ENCODE measurements around the gene BICRAL.

- TF ChIP-seq CTCF (IDR thresholded peaks at IDR 0.05) (no peak), POLR2AphosphoS5 (IDR thresholded peaks at IDR 0.05) (no peak), POLR2A (IDR thresholded peaks at IDR 0.05) (no peak), EP300 (IDR thresholded peaks at IDR 0.05) (no peak)
These were observed 2.3 kb upstream of the BICRAL start for GRCh38 chr6:42779521-42779920.

Measured in stomach (tissue), 4 donors.